ENCODE measurements around the gene PPT2. TPM values are rescaled to one million over a fixed set of nuclear protein-coding genes. Genes with fewer than 3 reads are reported as not detected.
"Not testable (repeated sequence)": the region's sequence is repeated elsewhere in the genome, so short reads cannot be mapped to it uniquely, and the experiment has no call there.

Gene PPT2
- total RNA-seq, 2 donors from 2014 or later: 51.1 to 65.3 TPM

DNA sequence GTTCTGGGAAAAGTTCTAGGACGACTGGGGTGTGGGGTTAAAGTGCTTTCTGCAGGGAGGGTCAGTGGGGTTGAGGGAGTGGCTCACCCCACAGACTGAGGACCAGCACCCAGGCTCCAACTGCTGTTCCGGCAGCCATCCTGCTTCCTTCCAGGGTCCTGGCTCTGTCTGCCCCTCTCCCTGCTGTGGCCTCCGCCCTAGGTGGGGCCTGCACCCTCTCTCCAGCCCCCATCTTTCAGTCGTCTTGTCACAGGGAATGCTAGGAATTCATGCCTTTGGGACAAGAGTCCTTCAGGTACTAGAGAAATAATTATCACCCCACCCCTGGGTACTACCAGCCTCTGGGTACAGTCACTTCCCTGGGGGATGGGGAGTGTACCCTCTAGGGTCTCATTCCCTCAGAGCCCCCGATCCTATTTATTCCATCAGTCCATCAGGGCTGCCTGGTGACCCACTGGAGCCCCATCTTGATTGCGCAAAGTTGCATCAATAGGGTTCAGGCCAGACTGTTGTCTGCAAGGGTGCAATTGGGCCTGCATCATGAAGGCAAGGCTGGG is 30.2 kb downstream of the PPT2 start, which contains the start of gene AGER:
Gene AGER, minus strand, starts transcription at position 170 of the 557 bp plus-strand sequence. Its CDS starts 31 bp downstream, at position 139.
- H3K27ac ChIP-seq (ENCODE audit: low read depth, low read length): no peak within 1 kb of the TSS
- H3K36me3 ChIP-seq (ENCODE audit: control insufficient read depth, insufficient read depth, low read length): peaks cover 31% of the 10 kb centered on the region
- no peak within 1 kb of the TSS for H3K4me3 ChIP-seq (ENCODE audit: low read length)
- Mint-ChIP-seq H3K27me3 (ENCODE audit: insufficient read depth) (no peaks in the 10 kb centered on the region), H3K9me3 (no peaks in the 10 kb centered on the region), H3K4me1 (peaks cover 39% of the 10 kb centered on the region), H3K4me3 (no peak within 1 kb of the TSS), H3K27ac (peak within 1 kb of the TSS; percentile 21), H3K36me3 (ENCODE audit: low read depth) (peaks cover 58% of the 10 kb centered on the region)
- H3K9me3 ChIP-seq (ENCODE audit: control insufficient read depth, low read length): no peaks in the 10 kb centered on the region
- TF ChIP-seq CTCF (conservative IDR thresholded peaks at IDR 0.05): no peak
- no peaks in the 10 kb centered on the region for H3K4me1 ChIP-seq (ENCODE audit: control insufficient read depth, insufficient read depth, low read length)
- H3K27me3 ChIP-seq (ENCODE audit: control insufficient read depth, insufficient read depth, low read length, poor library complexity, severe bottlenecking): no peaks in the 10 kb centered on the region
- H3K9ac ChIP-seq (ENCODE audit: extremely low read depth, low read length, poor library complexity, severe bottlenecking): no peak within 1 kb of the TSS
- DNase-seq: no peak
- WGBS, 2 experiments (ENCODE audit: insufficient coverage in 1 of 2, insufficient read length in 1 of 2): 89 to 90% methylated on average over 5 to 6 of the region's 6 CpGs

DNA sequence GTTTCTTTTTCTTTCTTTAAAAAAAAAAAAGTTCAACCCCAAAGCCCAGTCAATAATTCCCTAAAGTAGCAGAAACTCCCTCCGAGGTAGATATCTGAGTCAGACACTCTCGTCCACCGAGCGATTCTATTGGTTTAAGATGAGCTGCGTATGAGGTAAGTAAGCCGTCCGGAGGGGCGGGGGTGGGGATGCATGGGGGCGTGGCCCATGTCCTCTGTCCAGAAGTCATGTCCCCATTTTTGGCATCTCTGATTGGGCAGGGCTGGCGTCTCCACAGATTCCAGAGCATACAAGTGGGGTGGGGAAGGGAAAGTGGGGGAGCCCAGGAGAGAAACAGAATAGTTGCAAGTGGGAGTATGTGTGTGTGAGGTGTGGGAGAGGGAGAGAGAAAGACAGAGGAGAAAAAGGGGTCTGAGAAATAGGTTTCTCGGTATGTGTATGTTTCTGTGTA is 31.8 kb downstream of the PPT2 start:
- Mint-ChIP-seq H3K27ac (peak overlapping the region; percentile 85), H3K4me1 (peaks cover 38% of the 10 kb centered on the region), H3K36me3 (ENCODE audit: low read depth) (peaks cover 51% of the 10 kb centered on the region), H3K4me3 (peak overlapping the region; percentile 21)
- H3K9me3 ChIP-seq (ENCODE audit: control insufficient read depth, low read length); H3K27ac ChIP-seq (ENCODE audit: low read depth, low read length); H3K27me3 ChIP-seq (ENCODE audit: control insufficient read depth, insufficient read depth, low read length, poor library complexity, severe bottlenecking); H3K9me3 Mint-ChIP-seq; H3K9ac ChIP-seq (ENCODE audit: extremely low read depth, low read length, poor library complexity, severe bottlenecking); H3K4me1 ChIP-seq (ENCODE audit: control insufficient read depth, insufficient read depth, low read length); H3K4me3 ChIP-seq (ENCODE audit: low read length); H3K27me3 Mint-ChIP-seq (ENCODE audit: insufficient read depth): not testable (repeated sequence)
- 52 to 100% methylated on average over 1 to 11 of the region's 11 CpGs for WGBS, 2 experiments (ENCODE audit: insufficient coverage in 1 of 2, insufficient read length in 1 of 2)
- peak; percentile 87 for DNase-seq
- H3K36me3 ChIP-seq (ENCODE audit: control insufficient read depth, insufficient read depth, low read length): peaks cover 30% of the 10 kb centered on the region

- not testable (repeated sequence) for H3K9me3 ChIP-seq (ENCODE audit: control insufficient read depth, low read length); H3K27me3 Mint-ChIP-seq (ENCODE audit: insufficient read depth); H3K27me3 ChIP-seq (ENCODE audit: control insufficient read depth, insufficient read depth, low read length, poor library complexity, severe bottlenecking); H3K9ac ChIP-seq (ENCODE audit: extremely low read depth, low read length, poor library complexity, severe bottlenecking); H3K4me3 ChIP-seq (ENCODE audit: low read length); H3K4me1 ChIP-seq (ENCODE audit: control insufficient read depth, insufficient read depth, low read length); DNase-seq; H3K9me3 Mint-ChIP-seq; H3K27ac ChIP-seq (ENCODE audit: low read depth, low read length)
- H3K36me3 ChIP-seq (ENCODE audit: control insufficient read depth, insufficient read depth, low read length): peaks cover 24% of the 10 kb centered on the region
- peaks cover 45% of the 10 kb centered on the region for H3K36me3 Mint-ChIP-seq (ENCODE audit: low read depth)
- peak overlapping the region; percentile 85 for H3K27ac Mint-ChIP-seq
- 89 to 90% methylated on average over 6 to 10 of the region's 10 CpGs for WGBS, 2 experiments (ENCODE audit: insufficient coverage in 1 of 2, insufficient read length in 1 of 2)
- H3K4me1 Mint-ChIP-seq: peaks cover 42% of the 10 kb centered on the region
- H3K4me3 Mint-ChIP-seq: peak overlapping the region; percentile 21
Measured at GRCh38 chr6:32186151-32186840, 32.4 kb downstream of the PPT2 start.

- no peak overlapping the region for H3K4me3 Mint-ChIP-seq
- Histone ChIP-seq H3K36me3 (ENCODE audit: control insufficient read depth, insufficient read depth, low read length) (peaks cover 21% of the 10 kb centered on the region), H3K27ac (ENCODE audit: low read depth, low read length) (no peak overlapping the region), H3K4me3 (ENCODE audit: low read length) (no peak overlapping the region), H3K4me1 (ENCODE audit: control insufficient read depth, insufficient read depth, low read length) (peaks cover 4% of the 10 kb centered on the region), H3K27me3 (ENCODE audit: control insufficient read depth, insufficient read depth, low read length, poor library complexity, severe bottlenecking) (no peaks in the 10 kb centered on the region), H3K9ac (ENCODE audit: extremely low read depth, low read length, poor library complexity, severe bottlenecking) (no peak overlapping the region), H3K9me3 (ENCODE audit: control insufficient read depth, low read length) (no peaks in the 10 kb centered on the region)
- H3K36me3 Mint-ChIP-seq (ENCODE audit: low read depth): peaks cover 39% of the 10 kb centered on the region
- no peaks in the 10 kb centered on the region for H3K9me3 Mint-ChIP-seq
- peaks cover 43% of the 10 kb centered on the region for H3K4me1 Mint-ChIP-seq
- 92 to 96% methylated on average over 9 to 12 of the region's 12 CpGs for WGBS, 2 experiments (ENCODE audit: insufficient coverage in 1 of 2, insufficient read length in 1 of 2)
- TF ChIP-seq CTCF (conservative IDR thresholded peaks at IDR 0.05): no peak
- no peak for DNase-seq
- H3K27ac Mint-ChIP-seq: peak overlapping the region; percentile 15
- no peaks in the 10 kb centered on the region for H3K27me3 Mint-ChIP-seq (ENCODE audit: insufficient read depth)
Measured at GRCh38 chr6:32187009-32187709, 33.2 kb downstream of the PPT2 start.

DNA sequence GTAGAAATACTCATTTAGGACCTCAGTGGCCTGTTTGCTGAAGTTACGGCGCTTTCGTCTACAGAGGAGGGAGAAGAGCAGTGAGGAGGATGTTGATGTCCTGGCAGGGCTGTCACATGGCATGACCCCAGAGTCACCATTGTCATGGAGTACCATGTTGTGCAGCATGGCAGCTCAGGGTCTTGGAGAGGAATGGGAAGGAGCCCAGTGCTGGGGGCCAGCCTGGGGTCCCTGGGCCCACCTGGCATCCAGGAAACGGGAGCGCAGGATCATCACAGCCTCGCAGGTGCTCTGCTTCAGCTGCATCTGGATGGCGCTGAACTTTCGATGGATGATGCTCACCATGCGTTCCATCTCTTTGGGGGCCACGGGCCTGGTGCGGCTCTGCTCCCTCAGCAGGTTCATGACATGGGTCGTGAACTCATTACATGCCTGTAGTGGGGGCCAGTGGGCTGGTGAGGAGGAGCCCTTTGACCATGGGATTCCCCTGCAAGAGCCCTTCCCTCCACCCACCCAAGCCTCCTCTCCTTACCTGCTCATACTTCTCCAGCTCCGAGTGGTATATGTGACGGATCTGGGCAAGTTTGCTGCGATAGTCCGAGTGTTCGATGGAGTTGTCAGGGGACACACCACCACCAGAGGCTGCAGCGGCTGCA is 33.9 kb downstream of the PPT2 start:
- H3K27ac ChIP-seq (ENCODE audit: low read depth, low read length); H3K9me3 ChIP-seq (ENCODE audit: control insufficient read depth, low read length); H3K9ac ChIP-seq (ENCODE audit: extremely low read depth, low read length, poor library complexity, severe bottlenecking); H3K27me3 ChIP-seq (ENCODE audit: control insufficient read depth, insufficient read depth, low read length, poor library complexity, severe bottlenecking); H3K27me3 Mint-ChIP-seq (ENCODE audit: insufficient read depth); DNase-seq; H3K9me3 Mint-ChIP-seq; H3K4me1 ChIP-seq (ENCODE audit: control insufficient read depth, insufficient read depth, low read length): not testable (repeated sequence)
- H3K36me3 ChIP-seq (ENCODE audit: control insufficient read depth, insufficient read depth, low read length): peaks cover 21% of the 10 kb centered on the region
- Mint-ChIP-seq H3K36me3 (ENCODE audit: low read depth) (peaks cover 37% of the 10 kb centered on the region), H3K4me3 (peak overlapping the region; percentile 86), H3K4me1 (peaks cover 40% of the 10 kb centered on the region), H3K27ac (peak overlapping the region; percentile 15)
- 94% methylated on average over 14 of the region's 18 CpGs; no CpG with 5 or more reads in 1 of the 2 experiments for WGBS, 2 experiments (ENCODE audit: insufficient coverage in 1 of 2, insufficient read length in 1 of 2)
- peak overlapping the region; percentile 88 for H3K4me3 ChIP-seq (ENCODE audit: low read length)
